Chondrocyte (in vitro differentiated cells): Measurements from ENCODE around the gene CDK6. TPM values are rescaled to one million over a fixed set of nuclear protein-coding genes. Genes with fewer than 3 reads are reported as not detected.

Experiments
- DNase-seq: peaks from one replicate; pipeline ENCODE4 v3.0.0; 2021; ENCODE audit warnings: mixed read lengths, low spot score
- H3K27ac Mint-ChIP-seq: one replicate; pipeline ENCODE4 v1.8.0; 2021; ENCODE audit warnings: mild to moderate bottlenecking, moderate library complexity, mixed read lengths; ENCODE audit not compliant: unreplicated experiment
- H3K27me3 Mint-ChIP-seq: 2 replicates; pipeline ENCODE4 v1.8.0; 2021; ENCODE audit warnings: low read depth, mixed read lengths
- H3K36me3 Mint-ChIP-seq: 2 replicates; pipeline ENCODE4 v1.8.0; 2021; ENCODE audit warnings: low read depth, mixed read lengths
- H3K4me1 Mint-ChIP-seq: 2 replicates; pipeline ENCODE4 v1.8.0; 2021; ENCODE audit warnings: low read depth, mild to moderate bottlenecking, mixed read lengths
- H3K4me3 Mint-ChIP-seq: one replicate; pipeline ENCODE4 v1.8.0; 2021; ENCODE audit warnings: mild to moderate bottlenecking, moderate library complexity, mixed read lengths; ENCODE audit not compliant: unreplicated experiment
- H3K9me3 Mint-ChIP-seq: 2 replicates; pipeline ENCODE4 v1.8.0; 2021; ENCODE audit warnings: low read depth, mixed read lengths
- CTCF ChIP-seq: fragments of 200-600 bp; sonication (generic); IDR thresholded peaks from 2 replicates; pipeline ENCODE4 v1.5.0; 2021; ENCODE audit warnings: antibody characterized with exemption, mild to moderate bottlenecking, moderate library complexity
- total RNA-seq: library from RNA; stranded (reverse); gene quantifications from 3 replicates; pipeline ENCODE4 v1.2.1, GENCODE V29; 2021

CDK6 gene
- total RNA-seq, 1 donor from 2014 or later, result 162 TPM

- DNase-seq, result no peak
- H3K27me3 Mint-ChIP-seq, result no peaks in the 10 kb centered on the region
- peak overlapping the region; percentile 88 for H3K27ac Mint-ChIP-seq
- TF ChIP-seq CTCF, result no peak
- H3K9me3 Mint-ChIP-seq, result no peaks in the 10 kb centered on the region
- peak overlapping the region; percentile 7 for H3K4me3 Mint-ChIP-seq
- peaks cover 79% of the 10 kb centered on the region for H3K4me1 Mint-ChIP-seq
- H3K36me3 Mint-ChIP-seq, result peaks cover 15% of the 10 kb centered on the region
Observed at GRCh38 chr7:92766461-92767003, 69.8 kb downstream of the CDK6 start.

GRCh38 chr7:92765725-92766124 lies 70.6 kb downstream of the CDK6 start:
- no peaks in the 10 kb centered on the region for H3K27me3 Mint-ChIP-seq
- peaks cover 83% of the 10 kb centered on the region for H3K4me1 Mint-ChIP-seq
- peaks cover 16% of the 10 kb centered on the region for H3K36me3 Mint-ChIP-seq
- peaks cover 1% of the 10 kb centered on the region for H3K9me3 Mint-ChIP-seq
- peak overlapping the region; percentile 2 for H3K4me3 Mint-ChIP-seq
- no peak for DNase-seq
- peak overlapping the region; percentile 88 for H3K27ac Mint-ChIP-seq
- no peak for TF ChIP-seq CTCF

- Mint-ChIP-seq H3K27me3 (no peaks in the 10 kb centered on the region), H3K9me3 (peaks cover 2% of the 10 kb centered on the region), H3K4me3 (no peak overlapping the region), H3K27ac (peak overlapping the region; percentile 77), H3K36me3 (peaks cover 16% of the 10 kb centered on the region), H3K4me1 (peaks cover 82% of the 10 kb centered on the region)
- no peak for DNase-seq
- TF ChIP-seq CTCF, result peak; percentile 23
Observed at GRCh38 chr7:92763636-92764423, 72.5 kb downstream of the CDK6 start.

GRCh38 chr7:92762851-92763250 lies 73.5 kb downstream of the CDK6 start:
- TF ChIP-seq CTCF, result no peak
- Mint-ChIP-seq H3K4me1 (peaks cover 82% of the 10 kb centered on the region), H3K36me3 (peaks cover 13% of the 10 kb centered on the region), H3K27me3 (no peaks in the 10 kb centered on the region), H3K4me3 (no peak overlapping the region), H3K27ac (peak overlapping the region; percentile 93), H3K9me3 (peaks cover 4% of the 10 kb centered on the region)
- DNase-seq, result no peak

GRCh38 chr7:92761391-92762097 lies 74.8 kb downstream of the CDK6 start:
- Mint-ChIP-seq H3K36me3 (peaks cover 15% of the 10 kb centered on the region), H3K9me3 (peaks cover 4% of the 10 kb centered on the region), H3K27me3 (no peaks in the 10 kb centered on the region), H3K4me1 (peaks cover 71% of the 10 kb centered on the region), H3K4me3 (no peak overlapping the region), H3K27ac (peak overlapping the region; percentile 93)
- DNase-seq, result no peak
- no peak for TF ChIP-seq CTCF
